IPS-15b (cell line): ENCODE results near the gene CYBRD1.

ENCODE experiments used
- H3K27me3 ChIP-seq: one replicate; pipeline ENCODE4 v1.6.1; 2013; ENCODE audit warnings: low read length; ENCODE audit not compliant: control insufficient read depth, insufficient read depth
- H3K36me3 ChIP-seq: one replicate; pipeline ENCODE4 v1.6.1; 2013; ENCODE audit warnings: low read length; ENCODE audit not compliant: control insufficient read depth, insufficient read depth
- H3K4me1 ChIP-seq: one replicate; pipeline ENCODE4 v1.6.1; 2013; ENCODE audit warnings: mild to moderate bottlenecking, low read length; ENCODE audit not compliant: control insufficient read depth, insufficient read depth
- H3K4me3 ChIP-seq: one replicate; pipeline ENCODE4 v1.5.1; 2013; ENCODE audit warnings: low read depth, low read length
- H3K9ac ChIP-seq: one replicate; pipeline ENCODE4 v1.6.1; 2013; ENCODE audit warnings: low read depth, mild to moderate bottlenecking, low read length
- H3K9me3 ChIP-seq: one replicate; pipeline ENCODE4 v1.6.1; 2013; ENCODE audit warnings: mild to moderate bottlenecking, low read length; ENCODE audit not compliant: control insufficient read depth, insufficient read depth

The CYBRD1 gene

GRCh38 chr2:171540437-171540836 is 18.2 kb downstream of the CYBRD1 start:
- H3K36me3 ChIP-seq, result no peaks in the 10 kb centered on the region
- no peak overlapping the region for H3K9ac ChIP-seq
- H3K9me3 ChIP-seq, result no peaks in the 10 kb centered on the region
- H3K27me3 ChIP-seq, result no peaks in the 10 kb centered on the region
- H3K4me3 ChIP-seq, result no peak overlapping the region
- no peaks in the 10 kb centered on the region for H3K4me1 ChIP-seq

GRCh38 chr2:171541202-171541887 is 19.1 kb downstream of the CYBRD1 start:
- Histone ChIP-seq H3K4me3 (no peak overlapping the region), H3K4me1 (no peaks in the 10 kb centered on the region), H3K9ac (no peak overlapping the region), H3K9me3 (no peaks in the 10 kb centered on the region), H3K27me3 (no peaks in the 10 kb centered on the region), H3K36me3 (no peaks in the 10 kb centered on the region)

GRCh38 chr2:171545086-171545485 is 22.8 kb downstream of the CYBRD1 start:
- Histone ChIP-seq H3K4me1 (no peaks in the 10 kb centered on the region), H3K4me3 (no peak overlapping the region), H3K9ac (no peak overlapping the region), H3K9me3 (no peaks in the 10 kb centered on the region), H3K36me3 (no peaks in the 10 kb centered on the region), H3K27me3 (no peaks in the 10 kb centered on the region)

DNA sequence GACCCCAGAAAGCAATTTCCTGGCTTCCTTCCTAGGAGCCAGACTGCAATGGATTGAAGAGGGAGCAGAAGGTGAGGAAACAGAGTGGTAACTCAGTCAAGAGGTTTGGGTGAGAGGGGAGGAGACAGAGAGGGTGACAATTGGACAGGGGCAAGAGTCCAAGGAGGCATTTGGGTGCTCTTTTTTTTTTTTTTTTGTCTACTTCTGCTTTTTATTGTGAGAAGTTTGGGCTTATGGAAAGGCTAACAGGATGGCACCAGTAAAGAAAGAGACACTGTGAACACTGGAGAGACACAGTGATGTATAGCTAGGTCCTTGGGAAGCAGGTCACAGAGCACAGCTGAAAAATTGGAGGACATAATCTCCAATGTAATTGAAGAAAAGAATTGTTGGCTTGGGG is 25.0 kb downstream of the CYBRD1 start:
- H3K36me3 ChIP-seq, result no peaks in the 10 kb centered on the region
- no peaks in the 10 kb centered on the region for H3K27me3 ChIP-seq
- H3K4me3 ChIP-seq, result no peak overlapping the region
- H3K9ac ChIP-seq, result no peak overlapping the region
- H3K9me3 ChIP-seq, result no peaks in the 10 kb centered on the region
- H3K4me1 ChIP-seq, result no peaks in the 10 kb centered on the region

DNA sequence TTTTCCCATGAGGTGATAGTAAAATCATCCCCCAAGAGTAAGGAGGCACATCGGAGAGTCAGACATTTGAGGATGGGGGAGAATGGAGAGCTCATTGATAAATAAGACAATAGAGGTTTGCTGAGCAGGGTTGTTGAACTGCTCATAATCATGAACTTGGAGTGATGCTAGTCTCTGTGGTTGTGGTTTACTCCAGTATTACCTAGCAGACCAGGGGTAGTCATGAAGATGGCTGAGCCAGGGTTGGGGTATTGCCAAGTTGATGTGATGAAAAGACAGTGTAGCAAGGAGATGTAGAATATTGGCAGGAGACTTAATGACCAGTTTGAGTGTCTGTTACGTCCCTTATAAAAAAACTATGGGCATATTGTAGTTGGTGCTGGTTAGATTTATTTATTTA is 25.4 kb downstream of the CYBRD1 start:
- Histone ChIP-seq H3K36me3 (no peaks in the 10 kb centered on the region), H3K4me1 (no peaks in the 10 kb centered on the region), H3K9ac (no peak overlapping the region), H3K4me3 (no peak overlapping the region), H3K27me3 (no peaks in the 10 kb centered on the region), H3K9me3 (no peaks in the 10 kb centered on the region)

GRCh38 chr2:171550613-171551012 is 28.3 kb downstream of the CYBRD1 start:
- Histone ChIP-seq H3K27me3 (no peaks in the 10 kb centered on the region), H3K9ac (no peak overlapping the region), H3K4me1 (no peaks in the 10 kb centered on the region), H3K9me3 (no peaks in the 10 kb centered on the region), H3K4me3 (no peak overlapping the region), H3K36me3 (no peaks in the 10 kb centered on the region)

- H3K9ac ChIP-seq, result no peak overlapping the region
- no peaks in the 10 kb centered on the region for H3K9me3 ChIP-seq
- no peaks in the 10 kb centered on the region for H3K36me3 ChIP-seq
- no peaks in the 10 kb centered on the region for H3K4me1 ChIP-seq
- no peak overlapping the region for H3K4me3 ChIP-seq
- H3K27me3 ChIP-seq, result no peaks in the 10 kb centered on the region
Measured at GRCh38 chr2:171551836-171552235, 29.6 kb downstream of the CYBRD1 start.

- Histone ChIP-seq H3K4me1 (no peaks in the 10 kb centered on the region), H3K27me3 (no peaks in the 10 kb centered on the region), H3K9me3 (no peaks in the 10 kb centered on the region), H3K9ac (no peak overlapping the region), H3K36me3 (no peaks in the 10 kb centered on the region), H3K4me3 (no peak overlapping the region)
Measured at GRCh38 chr2:171553236-171553635, 31.0 kb downstream of the CYBRD1 start.

GRCh38 chr2:171553858-171554257 is 31.6 kb downstream of the CYBRD1 start:
- no peaks in the 10 kb centered on the region for H3K27me3 ChIP-seq
- H3K9ac ChIP-seq, result no peak overlapping the region
- H3K4me3 ChIP-seq, result no peak overlapping the region
- H3K9me3 ChIP-seq, result no peaks in the 10 kb centered on the region
- no peaks in the 10 kb centered on the region for H3K4me1 ChIP-seq
- no peaks in the 10 kb centered on the region for H3K36me3 ChIP-seq

- Histone ChIP-seq H3K9me3 (no peaks in the 10 kb centered on the region), H3K9ac (no peak overlapping the region), H3K27me3 (no peaks in the 10 kb centered on the region), H3K4me1 (no peaks in the 10 kb centered on the region), H3K36me3 (no peaks in the 10 kb centered on the region), H3K4me3 (no peak overlapping the region)
Measured at GRCh38 chr2:171554991-171555615, 32.8 kb downstream of the CYBRD1 start.

GRCh38 chr2:171557363-171557762 is 35.1 kb downstream of the CYBRD1 start:
- Histone ChIP-seq H3K4me1 (no peaks in the 10 kb centered on the region), H3K9ac (no peak overlapping the region), H3K36me3 (no peaks in the 10 kb centered on the region), H3K9me3 (no peaks in the 10 kb centered on the region), H3K4me3 (no peak overlapping the region), H3K27me3 (no peaks in the 10 kb centered on the region)

GRCh38 chr2:171563301-171563700 is 41.0 kb downstream of the CYBRD1 start:
- Histone ChIP-seq H3K9ac (no peak overlapping the region), H3K9me3 (no peaks in the 10 kb centered on the region), H3K36me3 (no peaks in the 10 kb centered on the region), H3K4me1 (no peaks in the 10 kb centered on the region), H3K4me3 (no peak overlapping the region), H3K27me3 (no peaks in the 10 kb centered on the region)
